ENCODE measurements around the gene ACAT2.

DNA sequence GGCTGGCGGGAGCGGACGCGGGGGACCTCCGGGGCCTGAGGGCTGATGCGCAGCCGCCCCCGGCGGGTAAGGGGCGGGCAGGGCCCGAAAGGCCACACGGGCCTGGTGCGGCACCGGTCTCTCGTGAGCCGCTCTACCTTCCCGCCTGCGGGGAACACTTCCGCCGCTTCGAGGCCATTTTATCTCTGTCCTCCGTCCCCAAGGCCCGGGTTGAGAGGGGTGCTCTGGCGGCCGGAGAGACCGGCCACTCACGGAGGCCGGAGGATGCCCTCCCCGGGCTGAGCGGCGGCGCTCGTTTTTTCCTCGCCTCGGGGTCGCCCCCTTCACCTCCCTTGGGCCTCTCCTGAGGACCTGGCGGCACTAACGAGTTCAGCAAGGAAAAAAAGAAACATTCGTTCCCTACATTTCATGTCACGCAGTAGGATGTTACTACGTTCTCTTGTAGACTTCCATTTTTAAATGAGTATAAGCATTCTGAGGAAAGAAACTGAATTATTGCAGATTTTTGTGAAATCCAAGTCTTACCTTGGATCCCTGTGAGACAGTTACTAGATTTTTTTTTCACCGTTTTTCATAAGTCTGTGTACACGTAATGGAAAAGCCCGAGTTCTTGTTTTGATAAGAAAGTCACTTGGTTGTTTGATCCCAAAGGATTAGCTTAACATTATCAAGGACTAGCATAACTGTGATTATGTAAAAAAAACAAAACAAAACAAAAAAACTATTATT lies 34.0 kb upstream of the ACAT2 start:
- TF ChIP-seq, protein P1, sequence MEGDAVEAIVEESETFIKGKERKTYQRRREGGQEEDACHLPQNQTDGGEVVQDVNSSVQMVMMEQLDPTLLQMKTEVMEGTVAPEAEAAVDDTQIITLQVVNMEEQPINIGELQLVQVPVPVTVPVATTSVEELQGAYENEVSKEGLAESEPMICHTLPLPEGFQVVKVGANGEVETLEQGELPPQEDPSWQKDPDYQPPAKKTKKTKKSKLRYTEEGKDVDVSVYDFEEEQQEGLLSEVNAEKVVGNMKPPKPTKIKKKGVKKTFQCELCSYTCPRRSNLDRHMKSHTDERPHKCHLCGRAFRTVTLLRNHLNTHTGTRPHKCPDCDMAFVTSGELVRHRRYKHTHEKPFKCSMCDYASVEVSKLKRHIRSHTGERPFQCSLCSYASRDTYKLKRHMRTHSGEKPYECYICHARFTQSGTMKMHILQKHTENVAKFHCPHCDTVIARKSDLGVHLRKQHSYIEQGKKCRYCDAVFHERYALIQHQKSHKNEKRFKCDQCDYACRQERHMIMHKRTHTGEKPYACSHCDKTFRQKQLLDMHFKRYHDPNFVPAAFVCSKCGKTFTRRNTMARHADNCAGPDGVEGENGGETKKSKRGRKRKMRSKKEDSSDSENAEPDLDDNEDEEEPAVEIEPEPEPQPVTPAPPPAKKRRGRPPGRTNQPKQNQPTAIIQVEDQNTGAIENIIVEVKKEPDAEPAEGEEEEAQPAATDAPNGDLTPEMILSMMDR (IDR thresholded peaks at IDR 0.05; ENCODE audit: low read depth, low read length, poor library complexity, severe bottlenecking): no peak
- TF ChIP-seq EZH2phosphoT487 (IDR thresholded peaks at IDR 0.05; ENCODE audit: borderline replicate concordance, low read length): no peak

Data from DOHH2 (cell line).